Fibroblast of mammary gland (primary cell): Measurements from ENCODE around the gene IL2.

Source experiments
- DNase-seq: peaks from one replicate; pipeline ENCODE4 v3.0.0-alpha.2; 2010; ENCODE audit warnings: low read depth
- H3K4me3 ChIP-seq: 2 replicates; pipeline ENCODE4 v1.5.1; 2011; ENCODE audit warnings: low read depth, mild to moderate bottlenecking, low read length, moderate library complexity; ENCODE audit not compliant: control insufficient read depth
- CTCF ChIP-seq: conservative IDR thresholded peaks from 2 replicates; pipeline ENCODE4 v1.5.1; 2011; ENCODE audit warnings: low read depth, low read length, inconsistent platforms; ENCODE audit not compliant: control insufficient read depth, insufficient read depth

The IL2 gene

GRCh38 chr4:122453384-122453995 is 3.0 kb downstream of the IL2 start:
- no peak overlapping the region for H3K4me3 ChIP-seq
- no peak for TF ChIP-seq CTCF
- no peak for DNase-seq

GRCh38 chr4:122450847-122451246 is 5.7 kb downstream of the IL2 start:
- H3K4me3 ChIP-seq, result no peak overlapping the region
- peak; percentile 35 for DNase-seq
- peak; percentile 49 for TF ChIP-seq CTCF

GRCh38 chr4:122434285-122434684 is 22.2 kb downstream of the IL2 start:
- DNase-seq, result no peak
- TF ChIP-seq CTCF, result no peak
- H3K4me3 ChIP-seq, result no peak overlapping the region

- no peak for TF ChIP-seq CTCF
- H3K4me3 ChIP-seq, result no peak overlapping the region
These were observed 25.2 kb downstream of the IL2 start for GRCh38 chr4:122431351-122431750.

GRCh38 chr4:122423246-122423645 is 33.3 kb downstream of the IL2 start:
- DNase-seq, result peak; percentile 43
- no peak for TF ChIP-seq CTCF
- H3K4me3 ChIP-seq, result no peak overlapping the region

More at GRCh38 chr4:122431351-122431750, 25.2 kb downstream of the IL2 start:
- no peak for DNase-seq

GRCh38 chr4:122412547-122412946 is 44.0 kb downstream of the IL2 start:
- H3K4me3 ChIP-seq, result no peak overlapping the region
- TF ChIP-seq CTCF, result no peak
- DNase-seq, result peak; percentile 40

- TF ChIP-seq CTCF, result no peak
- no peak for DNase-seq
- no peak overlapping the region for H3K4me3 ChIP-seq
These were observed 52.7 kb downstream of the IL2 start for GRCh38 chr4:122403861-122404260.
